GM18526 (cell line): ENCODE data around the gene FOXJ3.

ENCODE experiments used
- POLR2A ChIP-seq: IDR thresholded peaks from 3 replicates; pipeline ENCODE4 v1.6.1; 2011; ENCODE audit not compliant: insufficient read length; ENCODE audit errors: extremely low read depth

FOXJ3 gene

DNA sequence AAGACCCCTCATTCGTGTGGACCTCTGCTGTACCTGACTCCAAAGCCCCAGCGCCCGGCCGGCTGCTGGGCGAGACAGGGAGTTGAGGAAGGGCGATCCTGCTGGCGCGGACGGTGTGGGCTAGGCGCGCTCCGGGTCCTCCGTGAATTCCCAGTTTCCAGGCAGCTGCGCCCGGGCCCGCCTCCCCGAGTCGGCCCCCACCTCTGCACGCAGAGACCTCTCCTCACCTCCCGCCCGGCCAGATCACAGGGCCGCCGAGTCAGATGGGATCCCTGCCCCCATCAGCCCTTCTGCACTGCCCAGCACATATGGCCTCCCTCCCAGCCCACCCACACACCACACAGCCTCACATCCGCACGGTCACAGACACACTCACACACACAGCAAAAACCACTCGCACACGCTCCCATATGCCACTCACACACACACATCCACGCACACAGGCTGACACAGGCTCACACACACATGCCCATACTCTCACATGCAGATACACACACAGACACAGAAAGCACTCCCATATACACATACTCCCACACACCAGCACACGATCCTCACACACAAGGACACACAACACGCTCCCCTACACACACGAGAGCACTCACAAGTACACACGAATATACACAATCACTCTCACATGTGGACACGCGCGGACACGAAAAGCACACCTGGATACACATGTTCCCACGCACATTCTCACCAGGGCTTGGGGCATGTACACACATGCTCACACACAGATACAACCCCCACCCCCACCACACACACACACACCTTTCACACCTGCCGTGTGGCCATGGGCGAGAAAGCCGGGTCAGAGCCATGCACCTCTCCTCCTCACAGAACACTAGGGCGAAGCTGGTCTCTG, 189.0 kb downstream of the FOXJ3 start:
- TF ChIP-seq POLR2A = no peak

GRCh38 chr1:42145389-42145716, 189.7 kb downstream of the FOXJ3 start:
- no peak for TF ChIP-seq POLR2A

DNA sequence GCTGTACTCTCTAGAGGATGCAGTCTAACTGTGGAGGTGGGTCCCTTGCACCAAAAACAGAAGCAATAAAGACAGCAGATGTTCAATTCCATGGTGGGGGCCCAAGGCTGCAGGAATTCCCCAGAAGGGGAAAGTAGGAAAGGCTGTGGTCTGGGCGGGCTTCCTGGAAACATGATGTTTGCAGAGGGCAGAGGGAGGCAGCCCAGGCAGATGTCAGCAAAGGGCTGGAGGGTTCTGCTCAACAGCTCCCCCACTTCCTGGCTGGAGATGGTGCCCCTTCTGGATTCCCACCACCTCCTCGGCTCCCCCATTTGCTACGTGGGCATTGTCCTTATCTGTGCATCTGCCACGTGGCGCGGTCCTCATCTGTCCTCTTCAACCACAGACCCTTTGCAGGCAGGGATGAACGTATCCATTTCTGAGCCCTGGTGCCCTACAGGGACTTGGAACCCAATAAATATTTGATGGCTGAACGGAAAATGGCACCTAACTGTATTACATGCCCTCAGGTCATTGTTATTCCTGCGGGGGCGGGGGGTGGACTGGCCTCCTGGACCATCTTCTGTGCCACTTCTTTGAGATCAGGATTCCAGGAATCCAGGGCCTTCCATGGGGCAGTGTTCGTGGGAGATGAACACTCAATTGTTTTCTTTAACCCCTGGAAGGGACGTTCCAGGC, 190.2 kb downstream of the FOXJ3 start:
- TF ChIP-seq POLR2A = no peak

GRCh38 chr1:42143896-42144710, 190.9 kb downstream of the FOXJ3 start:
- TF ChIP-seq POLR2A = no peak

DNA sequence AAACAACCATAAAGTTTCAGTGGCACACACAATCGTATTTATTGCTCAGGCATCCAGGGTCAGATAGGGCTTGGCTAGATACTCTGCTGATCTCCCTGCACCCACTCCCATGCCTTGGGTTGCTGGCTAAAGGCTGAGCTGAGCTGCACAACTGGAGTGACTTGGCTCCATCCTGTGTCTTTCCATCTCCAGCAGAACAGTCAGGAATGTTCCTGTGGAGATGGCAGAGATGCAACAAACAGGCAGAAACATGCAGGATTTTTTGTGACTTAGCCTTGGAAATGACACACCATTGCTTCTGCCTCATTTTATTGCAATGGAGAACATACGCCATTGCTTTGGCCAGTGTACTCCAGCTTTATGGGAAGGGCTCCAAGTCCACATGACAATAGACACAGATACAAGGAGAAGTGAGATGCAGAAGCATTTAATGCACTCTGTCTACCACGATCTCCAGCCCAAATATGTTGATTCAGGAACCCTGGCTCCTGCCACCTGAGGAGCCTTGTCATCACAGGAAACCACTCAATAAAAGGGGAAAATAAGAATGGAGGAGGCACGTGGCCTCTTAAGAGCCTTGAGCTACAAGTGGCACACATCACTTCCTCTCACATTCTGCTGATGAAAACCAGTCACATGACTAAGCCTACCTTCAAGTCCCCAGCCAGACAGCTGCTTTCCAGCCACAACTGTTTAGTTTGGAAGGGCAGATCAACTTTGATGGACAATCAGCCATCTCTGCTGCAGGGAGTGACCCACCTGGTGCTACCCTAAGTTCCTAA, 191.9 kb downstream of the FOXJ3 start:
- no peak for TF ChIP-seq POLR2A

- TF ChIP-seq POLR2A = no peak
These were observed 193.1 kb downstream of the FOXJ3 start for GRCh38 chr1:42141978-42142377.

- no peak for TF ChIP-seq POLR2A
These were observed 194.8 kb downstream of the FOXJ3 start for GRCh38 chr1:42140191-42140590.

GRCh38 chr1:42139444-42139843, 195.6 kb downstream of the FOXJ3 start:
- TF ChIP-seq POLR2A = no peak

GRCh38 chr1:42138586-42138985, 196.4 kb downstream of the FOXJ3 start:
- no peak for TF ChIP-seq POLR2A

DNA sequence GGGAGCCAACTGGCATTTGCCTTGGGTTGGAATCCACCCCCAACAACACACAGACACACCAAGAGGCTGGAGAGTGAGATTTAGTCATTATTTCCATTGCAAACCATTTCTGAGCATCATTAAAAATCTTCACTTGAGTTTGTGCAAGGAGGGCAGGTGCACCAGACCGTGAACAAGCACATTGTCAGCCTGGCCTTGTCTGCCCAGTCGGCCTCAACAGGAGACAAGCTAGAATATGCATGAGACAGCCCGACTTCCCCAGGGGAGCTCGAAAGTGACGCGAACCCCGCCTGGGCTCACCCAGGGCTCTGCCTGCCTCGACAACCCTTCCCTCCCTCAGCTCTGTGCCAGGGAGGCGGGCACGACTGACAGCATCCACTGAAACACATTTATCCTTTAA, 197.3 kb downstream of the FOXJ3 start:
- TF ChIP-seq POLR2A = no peak

DNA sequence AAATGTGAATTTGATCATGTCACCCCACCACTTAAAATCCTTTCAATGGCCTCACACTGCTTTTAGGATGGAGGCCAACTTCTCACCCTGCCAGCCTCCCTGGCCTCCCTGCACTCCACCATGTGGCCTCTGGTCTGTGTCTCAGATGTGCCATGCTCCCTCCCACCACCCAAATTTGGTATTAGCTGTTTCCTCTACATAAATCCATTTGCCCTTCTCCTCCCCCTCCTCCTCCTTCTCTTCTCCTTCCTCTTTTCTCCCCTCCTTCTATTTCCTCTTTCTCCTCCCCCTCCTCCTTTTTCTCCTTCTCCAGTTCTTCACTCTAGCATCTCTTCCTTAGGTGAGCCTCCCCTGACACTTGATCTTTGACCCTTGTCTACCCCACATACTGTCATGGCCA, 198.6 kb downstream of the FOXJ3 start:
- no peak for TF ChIP-seq POLR2A

DNA sequence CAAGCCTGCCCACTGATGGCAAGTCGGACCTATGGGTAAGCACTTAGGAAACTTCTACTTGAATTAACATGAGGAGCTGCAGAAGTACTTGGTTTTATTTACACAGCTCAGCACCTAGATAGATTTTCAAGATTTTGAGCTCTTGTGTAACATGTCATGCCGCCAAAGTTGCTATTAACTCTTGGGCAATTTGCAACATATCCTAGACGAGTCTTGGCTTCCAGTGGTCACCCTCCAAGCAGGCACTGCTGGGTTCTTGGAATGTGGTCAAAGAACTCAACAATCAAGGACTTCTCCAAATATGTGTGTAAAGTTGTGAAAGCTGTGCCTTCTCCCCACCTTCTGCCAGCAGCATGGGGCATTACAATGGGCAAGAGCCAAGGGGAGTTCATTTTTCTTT, 199.6 kb downstream of the FOXJ3 start:
- no peak for TF ChIP-seq POLR2A

GRCh38 chr1:42133809-42134526, 201.1 kb downstream of the FOXJ3 start:
- TF ChIP-seq POLR2A = no peak

- no peak for TF ChIP-seq POLR2A
These were observed 201.6 kb downstream of the FOXJ3 start for GRCh38 chr1:42133390-42133789.
